ENCODE measurements around the gene TRPT1. TPM values are rescaled to one million over a fixed set of nuclear protein-coding genes. Genes with fewer than 3 reads are reported as not detected.
A peak's percentile ranks its signal among the peaks of the same experiment; 100 is the strongest.

Gene TRPT1
- total RNA-seq, 4 donors from 2014 or later: 41.4 to 59.9 (median 50.3) TPM

DNA sequence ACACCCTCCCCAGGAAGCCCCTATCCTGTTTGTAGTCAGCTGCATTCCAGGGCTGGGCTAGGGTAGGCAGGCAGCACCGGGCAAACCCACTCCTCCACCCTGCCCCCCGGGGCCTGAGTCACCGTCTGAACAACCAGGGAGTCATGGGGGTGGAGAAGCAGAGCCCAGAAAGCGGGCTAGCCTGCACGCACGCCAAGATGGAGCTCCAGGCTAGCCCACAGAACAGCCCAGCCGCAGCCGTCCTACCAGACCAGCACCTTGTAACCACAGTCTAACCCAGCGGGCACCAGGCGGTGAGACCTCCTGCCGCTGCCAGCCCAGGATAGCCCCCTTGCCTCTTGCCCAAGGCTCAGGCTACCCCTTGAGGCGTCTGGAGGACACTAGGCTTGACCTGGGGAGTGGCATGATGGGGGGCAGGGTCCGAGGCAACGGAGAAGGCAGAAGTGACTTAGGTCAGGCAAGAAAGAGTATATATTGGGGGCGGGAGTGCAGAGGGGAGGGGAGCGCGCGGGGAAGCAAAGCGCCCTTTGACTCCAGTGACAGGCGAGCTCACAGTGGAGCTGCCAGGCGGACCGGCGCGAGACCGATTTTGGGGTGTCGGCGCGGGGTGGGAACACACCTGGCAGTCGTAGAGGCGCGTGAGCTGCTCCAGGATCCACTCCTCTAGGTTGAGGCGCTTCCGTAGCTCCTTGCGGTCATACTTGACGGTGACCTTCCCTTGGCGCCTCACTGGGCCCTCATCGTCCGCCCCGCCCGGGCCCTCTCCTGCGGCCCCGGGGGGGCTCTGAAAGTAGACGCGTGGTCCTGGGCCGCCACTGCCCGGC, 20.0 kb upstream of the TRPT1 start:
- Histone ChIP-seq H3K27me3 (no peaks in the 10 kb centered on the region), H3K4me1 (peaks cover 0 to 55% (median 43%) of the 10 kb centered on the region in 3 donors), H3K27ac (peak overlapping the region; percentile 22 to 92 (median 88)), H3K4me3 (peak overlapping the region; percentile 52 to 69), H3K36me3 (peaks cover 0 to 15% of the 10 kb centered on the region in 2 donors), H3K9me3 (no peaks in the 10 kb centered on the region)
- WGBS, 2 donors (ENCODE audit: low coverage in 1 of 2): 0% methylated on average over 2 to 18 of the region's 46 CpGs
- peak; percentile 5 for TF ChIP-seq POLR2AphosphoS5 (IDR thresholded peaks at IDR 0.05)
- no peak for TF ChIP-seq POLR2A (IDR thresholded peaks at IDR 0.05)
- no peak for ATAC-seq

DNA sequence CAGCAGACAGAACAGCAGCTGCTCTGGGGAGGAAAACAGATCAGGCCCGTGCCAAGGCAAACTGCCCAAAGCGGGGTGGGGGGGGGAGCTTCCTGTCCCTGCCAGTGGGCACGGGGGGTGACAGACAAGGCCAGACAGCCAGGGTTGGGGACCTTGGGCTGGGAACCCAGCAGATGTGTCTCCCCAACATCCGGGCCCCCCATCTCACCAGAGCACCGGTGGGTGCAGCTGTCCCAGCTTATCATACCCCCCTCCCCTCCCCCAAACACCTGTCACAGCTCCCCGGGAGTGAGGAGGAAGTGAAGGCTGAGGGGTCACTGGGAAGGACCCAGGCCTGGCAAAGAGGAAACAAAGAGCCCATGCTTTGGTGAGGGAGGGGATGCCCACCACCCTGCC, 19.4 kb upstream of the TRPT1 start:
- Histone ChIP-seq H3K27me3 (no peaks in the 10 kb centered on the region), H3K9me3 (no peaks in the 10 kb centered on the region), H3K27ac (peak overlapping the region; percentile 22 to 92 (median 88)), H3K36me3 (peaks cover 0 to 15% of the 10 kb centered on the region in 2 donors), H3K4me3 (peak overlapping the region; percentile 52 to 69), H3K4me1 (peaks cover 0 to 51% (median 38%) of the 10 kb centered on the region in 3 donors)
- TF ChIP-seq EP300 (IDR thresholded peaks at IDR 0.05) (no peak), POLR2A (IDR thresholded peaks at IDR 0.05) (no peak), POLR2AphosphoS5 (IDR thresholded peaks at IDR 0.05) (no peak)
- TF ChIP-seq, protein P1, sequence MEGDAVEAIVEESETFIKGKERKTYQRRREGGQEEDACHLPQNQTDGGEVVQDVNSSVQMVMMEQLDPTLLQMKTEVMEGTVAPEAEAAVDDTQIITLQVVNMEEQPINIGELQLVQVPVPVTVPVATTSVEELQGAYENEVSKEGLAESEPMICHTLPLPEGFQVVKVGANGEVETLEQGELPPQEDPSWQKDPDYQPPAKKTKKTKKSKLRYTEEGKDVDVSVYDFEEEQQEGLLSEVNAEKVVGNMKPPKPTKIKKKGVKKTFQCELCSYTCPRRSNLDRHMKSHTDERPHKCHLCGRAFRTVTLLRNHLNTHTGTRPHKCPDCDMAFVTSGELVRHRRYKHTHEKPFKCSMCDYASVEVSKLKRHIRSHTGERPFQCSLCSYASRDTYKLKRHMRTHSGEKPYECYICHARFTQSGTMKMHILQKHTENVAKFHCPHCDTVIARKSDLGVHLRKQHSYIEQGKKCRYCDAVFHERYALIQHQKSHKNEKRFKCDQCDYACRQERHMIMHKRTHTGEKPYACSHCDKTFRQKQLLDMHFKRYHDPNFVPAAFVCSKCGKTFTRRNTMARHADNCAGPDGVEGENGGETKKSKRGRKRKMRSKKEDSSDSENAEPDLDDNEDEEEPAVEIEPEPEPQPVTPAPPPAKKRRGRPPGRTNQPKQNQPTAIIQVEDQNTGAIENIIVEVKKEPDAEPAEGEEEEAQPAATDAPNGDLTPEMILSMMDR (IDR thresholded peaks at IDR 0.05): no peak
- no CpG with 5 or more reads among the region's 6 CpGs for WGBS, 2 donors (ENCODE audit: low coverage in 1 of 2)
- ATAC-seq: no peak

DNA sequence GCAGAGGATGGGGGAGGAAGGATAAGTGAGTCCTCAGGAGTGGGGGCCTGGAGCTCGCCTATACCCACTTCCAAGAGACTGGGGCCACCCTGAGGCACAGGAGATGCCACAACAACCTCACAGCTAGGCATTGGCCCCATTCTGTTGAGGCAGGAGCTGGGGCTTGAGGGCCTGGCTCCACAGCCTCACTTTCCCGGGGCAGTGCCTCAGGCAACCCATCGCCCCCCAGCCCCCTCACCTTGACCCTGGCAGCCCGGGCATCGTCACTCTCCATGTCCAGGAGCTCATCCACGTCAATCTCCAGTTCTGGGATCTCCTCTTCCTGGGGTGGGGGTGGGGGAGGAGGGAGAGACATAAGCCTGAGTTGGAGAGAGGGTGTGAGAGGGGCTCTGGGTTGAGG, 19.0 kb upstream of the TRPT1 start:
- 40% methylated on average over 1 of the region's 6 CpGs; no CpG with 5 or more reads in 1 of the 2 donors for WGBS, 2 donors (ENCODE audit: low coverage in 1 of 2)
- no peak for ATAC-seq
- Histone ChIP-seq H3K9me3 (no peaks in the 10 kb centered on the region), H3K36me3 (peaks cover 0 to 15% of the 10 kb centered on the region in 2 donors), H3K4me1 (peaks cover 0 to 53% (median 42%) of the 10 kb centered on the region in 3 donors), H3K4me3 (peak overlapping the region in 1 of 2 donors; percentile 69), H3K27me3 (no peaks in the 10 kb centered on the region), H3K27ac (peak overlapping the region in 3 of 4 donors; percentile 87 to 92 (median 88))
- TF ChIP-seq EP300 (IDR thresholded peaks at IDR 0.05) (no peak), POLR2A (IDR thresholded peaks at IDR 0.05) (no peak)

DNA sequence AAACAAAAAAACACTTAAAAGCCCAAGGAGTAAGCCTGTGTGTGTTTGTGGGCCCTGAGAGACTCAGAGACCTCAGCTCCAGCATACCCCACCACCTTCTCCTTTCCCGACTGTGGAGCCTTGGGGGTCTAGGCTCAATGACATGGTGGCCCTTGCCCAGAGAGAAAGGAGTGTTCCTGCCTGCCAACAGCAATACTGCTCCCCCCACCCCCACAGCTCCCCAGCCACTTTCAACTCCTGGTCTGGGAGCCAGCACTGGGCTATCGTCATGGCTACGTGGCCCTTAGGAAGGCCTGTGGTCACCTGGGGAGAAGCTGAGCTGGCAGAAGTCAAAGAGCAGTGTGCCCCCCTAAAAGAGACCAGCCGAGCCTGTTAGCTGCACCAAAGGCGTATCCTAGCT, 18.1 kb upstream of the TRPT1 start:
- Histone ChIP-seq H3K4me3 (no peak overlapping the region), H3K4me1 (peaks cover 0 to 59% (median 45%) of the 10 kb centered on the region in 3 donors), H3K27ac (peak overlapping the region in 2 of 4 donors; percentile 29 to 88), H3K27me3 (no peaks in the 10 kb centered on the region), H3K9me3 (no peaks in the 10 kb centered on the region), H3K36me3 (peaks cover 0 to 21% of the 10 kb centered on the region in 2 donors)
- 56% methylated on average over 2 of the region's 5 CpGs; no CpG with 5 or more reads in 1 of the 2 donors for WGBS, 2 donors (ENCODE audit: low coverage in 1 of 2)
- TF ChIP-seq POLR2AphosphoS5 (IDR thresholded peaks at IDR 0.05): no peak
- no peak for TF ChIP-seq EP300 (IDR thresholded peaks at IDR 0.05)
- no peak for TF ChIP-seq POLR2A (IDR thresholded peaks at IDR 0.05)
- TF ChIP-seq, protein P1 (IDR thresholded peaks at IDR 0.05): no peak
- no peak for ATAC-seq

DNA sequence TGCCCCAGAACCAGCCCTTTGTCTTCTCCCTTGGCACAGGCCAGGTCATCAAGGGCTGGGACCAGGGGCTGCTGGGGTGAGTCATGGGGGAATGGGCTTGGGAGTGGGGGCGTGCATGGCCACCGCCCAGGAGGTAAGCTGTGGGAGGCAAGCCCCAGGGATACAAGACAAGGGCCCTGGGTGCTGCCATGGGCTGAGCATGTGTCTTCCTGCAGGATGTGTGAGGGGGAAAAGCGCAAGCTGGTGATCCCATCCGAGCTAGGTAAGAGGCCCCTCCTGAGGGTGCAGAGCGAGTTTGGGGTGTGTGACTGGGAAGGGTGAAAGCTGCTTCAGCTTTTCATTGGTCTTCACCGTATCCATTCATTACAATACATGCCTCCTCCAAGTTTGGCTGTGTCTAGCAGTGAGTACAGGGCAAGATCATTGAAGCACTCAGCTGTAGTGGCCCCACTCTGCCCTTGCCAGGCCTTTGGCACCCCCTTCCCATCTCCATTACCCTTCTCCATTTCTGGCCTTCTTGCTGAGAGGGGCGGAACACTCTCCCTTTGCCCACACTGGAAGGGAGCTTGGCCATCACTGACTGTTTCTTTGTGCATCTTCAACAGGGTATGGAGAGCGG, 17.4 kb upstream of the TRPT1 start:
- Histone ChIP-seq H3K4me3 (no peak overlapping the region), H3K27ac (peak overlapping the region in 3 of 4 donors; percentile 95 to 100 (median 99)), H3K36me3 (peaks cover 0 to 28% of the 10 kb centered on the region in 2 donors), H3K9me3 (no peaks in the 10 kb centered on the region), H3K4me1 (peaks cover 0 to 59% (median 45%) of the 10 kb centered on the region in 3 donors), H3K27me3 (no peaks in the 10 kb centered on the region)
- 71 to 92% methylated on average over 2 to 5 of the region's 8 CpGs for WGBS, 2 donors (ENCODE audit: low coverage in 1 of 2)
- no peak for ATAC-seq
- TF ChIP-seq, protein P1 (IDR thresholded peaks at IDR 0.05): no peak
- TF ChIP-seq EP300 (IDR thresholded peaks at IDR 0.05): no peak
- no peak for TF ChIP-seq POLR2A (IDR thresholded peaks at IDR 0.05)
